Measurements from ENCODE around the gene CSNK1E.

GRCh38 chr22:38267086-38267485, 50.1 kb downstream of the CSNK1E start:
- TF ChIP-seq CTCF (IDR thresholded peaks at IDR 0.05; ENCODE audit: low read depth, low read length): no peak
- TF ChIP-seq MYC (IDR thresholded peaks at IDR 0.05; ENCODE audit: low read depth, low read length): no peak
- TF ChIP-seq POLR2A (IDR thresholded peaks at IDR 0.05; ENCODE audit: extremely low read depth, insufficient read length): no peak
- TF ChIP-seq, protein P1, sequence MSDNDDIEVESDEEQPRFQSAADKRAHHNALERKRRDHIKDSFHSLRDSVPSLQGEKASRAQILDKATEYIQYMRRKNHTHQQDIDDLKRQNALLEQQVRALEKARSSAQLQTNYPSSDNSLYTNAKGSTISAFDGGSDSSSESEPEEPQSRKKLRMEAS (IDR thresholded peaks at IDR 0.05; ENCODE audit: low read depth, low read length): no peak
